Chondrocyte (in vitro differentiated cells): ENCODE measurements around the gene KIRREL3. TPM values are rescaled to one million over a fixed set of nuclear protein-coding genes. Genes with fewer than 3 reads are reported as not detected.

ENCODE experiments used
- DNase-seq: peaks from one replicate; pipeline ENCODE4 v3.0.0; 2021; ENCODE audit warnings: mixed read lengths, low spot score
- H3K27ac Mint-ChIP-seq: one replicate; pipeline ENCODE4 v1.8.0; 2021; ENCODE audit warnings: mild to moderate bottlenecking, moderate library complexity, mixed read lengths; ENCODE audit not compliant: unreplicated experiment
- H3K27me3 Mint-ChIP-seq: 2 replicates; pipeline ENCODE4 v1.8.0; 2021; ENCODE audit warnings: low read depth, mixed read lengths
- H3K36me3 Mint-ChIP-seq: 2 replicates; pipeline ENCODE4 v1.8.0; 2021; ENCODE audit warnings: low read depth, mixed read lengths
- H3K4me1 Mint-ChIP-seq: 2 replicates; pipeline ENCODE4 v1.8.0; 2021; ENCODE audit warnings: low read depth, mild to moderate bottlenecking, mixed read lengths
- H3K4me3 Mint-ChIP-seq: one replicate; pipeline ENCODE4 v1.8.0; 2021; ENCODE audit warnings: mild to moderate bottlenecking, moderate library complexity, mixed read lengths; ENCODE audit not compliant: unreplicated experiment
- H3K9me3 Mint-ChIP-seq: 2 replicates; pipeline ENCODE4 v1.8.0; 2021; ENCODE audit warnings: low read depth, mixed read lengths
- CTCF ChIP-seq: fragments of 200-600 bp; sonication (generic); IDR thresholded peaks from 2 replicates; pipeline ENCODE4 v1.5.0; 2021; ENCODE audit warnings: antibody characterized with exemption, mild to moderate bottlenecking, moderate library complexity
- total RNA-seq: library from RNA; stranded (reverse); gene quantifications from 3 replicates; pipeline ENCODE4 v1.2.1, GENCODE V29; 2021

Gene KIRREL3
- total RNA-seq, 1 donor from 2014 or later = 1.2 TPM

GRCh38 chr11:126583101-126583500 is 417.5 kb downstream of the KIRREL3 start:
- Mint-ChIP-seq H3K27me3 (no peaks in the 10 kb centered on the region), H3K36me3 (no peaks in the 10 kb centered on the region)

DNA sequence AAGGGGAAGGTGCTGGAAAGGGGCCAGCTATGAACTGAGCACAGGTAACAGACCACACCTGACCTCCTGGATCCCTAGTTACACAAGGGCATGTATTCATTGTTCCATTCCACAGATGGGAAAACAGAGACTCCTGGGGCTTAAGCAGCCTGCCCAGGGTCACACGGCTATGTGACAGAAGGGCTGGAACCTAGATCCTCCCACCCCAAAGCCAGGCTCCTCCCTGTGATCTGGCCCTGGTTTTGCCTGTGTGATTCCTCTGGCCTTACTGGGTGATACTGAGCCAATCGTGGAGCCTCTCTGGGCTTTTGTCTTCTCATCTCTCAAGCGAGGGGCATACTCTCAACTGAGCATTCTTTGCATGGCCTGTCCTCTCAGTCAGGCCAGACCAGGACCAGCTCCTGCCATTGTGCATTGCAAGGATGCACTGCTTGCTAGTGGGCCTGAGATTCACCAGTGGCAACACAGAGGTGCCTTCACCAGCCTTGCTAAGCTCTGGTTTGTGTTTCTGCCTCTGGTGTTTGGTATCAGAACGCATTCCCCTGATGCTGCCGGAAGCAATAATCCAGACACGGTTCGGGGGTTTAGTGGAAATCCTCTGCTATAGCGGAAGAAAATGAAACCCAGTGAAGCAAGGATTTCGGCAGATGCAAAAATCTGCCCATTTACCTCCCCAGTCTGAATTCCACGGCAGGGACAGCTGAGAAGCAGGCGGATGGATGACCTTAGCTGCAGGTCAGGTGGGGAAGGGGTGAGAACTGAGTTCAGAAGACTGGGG is 418.5 kb downstream of the KIRREL3 start:
- DNase-seq = no peak
- H3K9me3 Mint-ChIP-seq = no peaks in the 10 kb centered on the region
- H3K36me3 Mint-ChIP-seq = no peaks in the 10 kb centered on the region
- no peaks in the 10 kb centered on the region for H3K27me3 Mint-ChIP-seq
- H3K27ac Mint-ChIP-seq = no peak overlapping the region
- peaks cover 8% of the 10 kb centered on the region for H3K4me1 Mint-ChIP-seq
- H3K4me3 Mint-ChIP-seq = no peak overlapping the region
- no peak for TF ChIP-seq CTCF

More at GRCh38 chr11:126583101-126583500, 417.5 kb downstream of the KIRREL3 start:
- H3K4me1 Mint-ChIP-seq = peaks cover 3% of the 10 kb centered on the region
- H3K9me3 Mint-ChIP-seq = no peaks in the 10 kb centered on the region
- no peak overlapping the region for H3K27ac Mint-ChIP-seq
- no peak for TF ChIP-seq CTCF
- H3K4me3 Mint-ChIP-seq = no peak overlapping the region
- no peak for DNase-seq

GRCh38 chr11:126578426-126578825 is 422.1 kb downstream of the KIRREL3 start:
- Mint-ChIP-seq H3K36me3 (no peaks in the 10 kb centered on the region), H3K27ac (no peak overlapping the region), H3K4me1 (peaks cover 5% of the 10 kb centered on the region), H3K4me3 (no peak overlapping the region), H3K9me3 (no peaks in the 10 kb centered on the region), H3K27me3 (peaks cover 6% of the 10 kb centered on the region)
- TF ChIP-seq CTCF = no peak
- no peak for DNase-seq

DNA sequence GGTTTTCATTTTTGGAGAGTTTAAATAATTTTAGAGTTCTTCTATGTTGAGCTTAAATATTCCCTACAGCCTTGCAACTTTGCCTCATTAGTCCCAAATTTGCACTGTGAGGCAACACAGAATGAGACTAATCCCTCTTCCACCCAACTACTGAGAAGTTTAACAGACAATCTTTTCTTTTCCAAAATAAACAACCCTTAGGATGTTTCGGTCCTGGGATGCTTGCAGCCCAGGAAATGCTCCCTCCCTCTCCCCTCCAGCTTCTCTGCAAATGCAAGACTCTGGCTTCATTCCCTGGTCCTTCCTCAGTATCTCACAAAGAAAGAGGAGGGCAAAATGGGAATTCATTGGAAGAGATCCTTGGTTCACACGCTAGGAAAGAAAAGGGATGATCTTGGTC is 422.5 kb downstream of the KIRREL3 start:
- Mint-ChIP-seq H3K4me1 (peaks cover 5% of the 10 kb centered on the region), H3K36me3 (no peaks in the 10 kb centered on the region), H3K9me3 (no peaks in the 10 kb centered on the region), H3K27ac (no peak overlapping the region), H3K4me3 (no peak overlapping the region), H3K27me3 (peaks cover 6% of the 10 kb centered on the region)
- TF ChIP-seq CTCF = no peak
- no peak for DNase-seq

- Mint-ChIP-seq H3K27me3 (peaks cover 13% of the 10 kb centered on the region), H3K36me3 (no peaks in the 10 kb centered on the region), H3K27ac (no peak overlapping the region), H3K9me3 (no peaks in the 10 kb centered on the region), H3K4me1 (peaks cover 5% of the 10 kb centered on the region), H3K4me3 (no peak overlapping the region)
- no peak for TF ChIP-seq CTCF
- DNase-seq = no peak
Measured at GRCh38 chr11:126575849-126576248, 424.7 kb downstream of the KIRREL3 start.
